Fibroblast of skin of back (primary cell): Measurements from ENCODE around the gene MRPL40.

ENCODE experiments used
- DNase-seq: peaks from one replicate; pipeline ENCODE4 v3.0.0-alpha.2; 2013

MRPL40 gene

DNA sequence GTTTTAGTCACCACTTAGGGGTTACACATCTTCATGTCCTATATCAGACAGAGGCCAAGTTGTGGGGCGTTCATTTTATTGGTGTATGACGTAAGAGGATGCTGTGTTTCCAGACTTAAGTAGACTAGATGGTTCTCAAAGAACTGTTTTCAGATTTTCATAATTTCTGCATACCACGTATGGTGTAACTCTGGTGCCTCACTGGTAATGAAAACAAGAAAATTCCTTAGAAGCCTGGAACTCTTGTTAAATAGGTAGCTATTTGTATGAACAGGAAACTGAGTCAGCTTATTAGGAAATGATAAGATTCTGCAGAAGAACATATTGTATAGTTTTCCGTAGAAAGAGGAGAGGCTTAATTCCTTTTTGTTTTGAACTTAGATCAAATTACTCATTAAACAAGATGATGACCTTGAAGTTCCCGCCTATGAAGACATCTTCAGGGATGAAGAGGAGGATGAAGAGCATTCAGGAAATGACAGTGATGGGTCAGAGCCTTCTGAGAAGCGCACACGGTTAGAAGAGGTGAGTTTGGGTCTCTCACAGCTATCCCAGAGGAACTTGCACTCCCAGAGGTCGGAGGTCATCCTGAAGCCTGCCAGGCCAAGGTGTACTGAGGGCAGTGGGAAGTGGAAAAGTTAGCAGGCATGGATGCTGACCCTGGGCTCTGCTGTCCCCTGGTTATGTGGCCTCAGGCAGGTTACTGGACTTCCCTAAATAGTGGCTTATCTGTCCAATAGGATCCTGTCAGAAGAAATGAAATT, 51.3 kb downstream of the MRPL40 start:
- DNase-seq: no peak
